GM12874 (cell line): ENCODE data around the gene PADI4.

ENCODE experiments used
- CTCF ChIP-seq: IDR thresholded peaks from 2 replicates; pipeline ENCODE4 v1.5.1; 2011; ENCODE audit warnings: low read depth, mild to moderate bottlenecking, control low read depth, low read length, moderate library complexity; ENCODE audit not compliant: insufficient read depth

The PADI4 gene

GRCh38 chr1:17306921-17307320 lies 1.1 kb upstream of the PADI4 start:
- no peak for TF ChIP-seq CTCF

GRCh38 chr1:17307329-17307728 lies 668 bp upstream of the PADI4 start:
- no peak for TF ChIP-seq CTCF

GRCh38 chr1:17308593-17308992 lies 596 bp downstream of the PADI4 start:
- TF ChIP-seq CTCF, result no peak

- no peak for TF ChIP-seq CTCF
These were observed 1.6 kb downstream of the PADI4 start for GRCh38 chr1:17309426-17310067.

GRCh38 chr1:17310068-17310640 lies 2.2 kb downstream of the PADI4 start:
- no peak for TF ChIP-seq CTCF

GRCh38 chr1:17313530-17314309 lies 5.7 kb downstream of the PADI4 start:
- no peak for TF ChIP-seq CTCF

GRCh38 chr1:17314491-17314971 lies 6.5 kb downstream of the PADI4 start:
- TF ChIP-seq CTCF, result no peak
